GM06990 (cell line): ENCODE data around the gene PSMB9.
"Not testable (repeated sequence)": the region's sequence is repeated elsewhere in the genome, so short reads cannot be mapped to it uniquely, and the experiment has no call there.

Experiments used
- DNase-seq: peaks from one replicate; pipeline ENCODE4 v3.0.0-alpha.2; 2011; ENCODE audit not compliant: insufficient read length; ENCODE audit errors: extremely low read depth
- H3K27me3 ChIP-seq: replicated peaks from 2 replicates; pipeline ENCODE4 v1.6.0; 2011; ENCODE audit warnings: low read length; ENCODE audit not compliant: control insufficient read depth, insufficient read depth
- H3K36me3 ChIP-seq: 2 replicates; pipeline ENCODE4 v1.5.1; 2011; ENCODE audit warnings: low read length; ENCODE audit not compliant: control insufficient read depth, insufficient read depth
- H3K4me3 ChIP-seq: replicated peaks from 2 replicates; pipeline ENCODE4 v1.5.1; 2011; ENCODE audit warnings: low read depth, mild to moderate bottlenecking, control low read depth, low read length
- CTCF ChIP-seq: IDR thresholded peaks from 2 replicates; pipeline ENCODE4 v1.5.1; 2011; ENCODE audit warnings: low read length, control low read depth, mild to moderate bottlenecking, inconsistent platforms; ENCODE audit not compliant: insufficient read depth, poor library complexity, severe bottlenecking

PSMB9 gene

GRCh38 chr6:32853541-32854375 lies at the start of gene PSMB9, which contains the start of gene TAP1:
Gene PSMB9, plus strand, starts transcription at chr6:32854192. Its CDS starts 38 bp downstream, at chr6:32854230.
Gene TAP1, minus strand, starts transcription at chr6:32853704. Its CDS starts 68 bp downstream, at chr6:32853636.
- no peaks in the 10 kb centered on the region for H3K27me3 ChIP-seq

GRCh38 chr6:32805404-32805803 lies 48.6 kb upstream of the PSMB9 start:
- H3K4me3 ChIP-seq, H3K27me3 ChIP-seq, H3K36me3 ChIP-seq, DNase-seq: not testable (repeated sequence)

More at GRCh38 chr6:32853541-32854375, at the start of gene PSMB9, which contains the start of gene TAP1:
- peak; percentile 97 for DNase-seq
- H3K4me3 ChIP-seq = peak within 1 kb of the TSS; percentile 96
- peaks cover 30% of the 10 kb centered on the region for H3K36me3 ChIP-seq
- peak; percentile 78 for TF ChIP-seq CTCF

DNA sequence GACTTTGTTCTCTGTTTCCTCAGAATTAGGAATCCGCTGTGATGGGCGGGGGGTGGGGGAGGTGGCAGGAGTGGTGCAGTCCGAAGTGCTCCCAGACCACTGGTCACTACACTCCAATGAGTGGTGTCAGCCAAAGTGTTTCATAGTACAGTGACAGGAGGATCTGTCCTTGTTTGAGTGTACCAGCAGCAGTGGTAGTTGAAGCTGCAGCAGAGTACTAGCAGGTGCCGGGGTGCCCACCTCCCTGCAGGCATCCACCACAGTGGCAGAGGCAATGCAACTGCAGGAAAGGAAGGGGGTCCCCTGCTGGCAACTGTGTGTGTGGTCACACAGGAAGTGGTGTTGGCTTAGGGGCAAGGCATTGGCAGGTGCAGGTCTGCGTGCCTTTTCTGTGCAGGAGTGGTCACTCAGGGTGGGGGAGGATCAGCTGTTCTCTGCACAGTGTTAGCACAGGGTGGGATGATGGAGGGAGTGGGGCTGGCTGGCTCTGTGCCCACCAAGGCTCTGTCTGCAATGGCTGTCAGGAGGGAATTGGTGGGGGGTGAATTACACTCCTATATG lies 46.9 kb upstream of the PSMB9 start:
- no peaks in the 10 kb centered on the region for H3K27me3 ChIP-seq
- no peak for TF ChIP-seq CTCF
- H3K4me3 ChIP-seq = no peak overlapping the region
- H3K36me3 ChIP-seq = peaks cover 6% of the 10 kb centered on the region
- no peak for DNase-seq

GRCh38 chr6:32809171-32809570 lies 44.8 kb upstream of the PSMB9 start:
- no peak for TF ChIP-seq CTCF
- Histone ChIP-seq H3K36me3 (peaks cover 13% of the 10 kb centered on the region), H3K4me3 (no peak overlapping the region), H3K27me3 (no peaks in the 10 kb centered on the region)
- DNase-seq = no peak

DNA sequence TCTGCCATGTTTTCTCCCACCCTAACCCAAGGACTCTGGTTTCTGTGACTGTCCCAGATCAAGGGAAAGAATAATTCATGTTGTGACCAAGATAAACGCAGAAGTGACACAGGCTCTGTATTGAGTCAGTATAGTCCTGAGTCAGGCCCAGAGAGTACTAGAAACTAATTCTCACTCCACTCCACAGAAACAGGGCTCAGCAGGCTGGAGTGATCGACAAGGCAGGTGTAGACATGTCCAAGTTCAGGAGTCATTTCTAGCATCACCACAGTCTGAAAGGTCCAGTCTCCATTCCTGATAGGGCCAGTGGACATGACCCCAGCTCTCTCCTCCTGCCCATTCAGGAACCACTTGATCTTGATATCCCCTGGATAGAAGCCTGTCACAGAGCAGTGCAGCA lies 39.8 kb upstream of the PSMB9 start:
- Histone ChIP-seq H3K36me3 (peaks cover 8% of the 10 kb centered on the region; the same call in 1 of the 2 replicates), H3K4me3 (peak overlapping the region; percentile 78), H3K27me3 (no peaks in the 10 kb centered on the region)
- DNase-seq = no peak
- no peak for TF ChIP-seq CTCF

DNA sequence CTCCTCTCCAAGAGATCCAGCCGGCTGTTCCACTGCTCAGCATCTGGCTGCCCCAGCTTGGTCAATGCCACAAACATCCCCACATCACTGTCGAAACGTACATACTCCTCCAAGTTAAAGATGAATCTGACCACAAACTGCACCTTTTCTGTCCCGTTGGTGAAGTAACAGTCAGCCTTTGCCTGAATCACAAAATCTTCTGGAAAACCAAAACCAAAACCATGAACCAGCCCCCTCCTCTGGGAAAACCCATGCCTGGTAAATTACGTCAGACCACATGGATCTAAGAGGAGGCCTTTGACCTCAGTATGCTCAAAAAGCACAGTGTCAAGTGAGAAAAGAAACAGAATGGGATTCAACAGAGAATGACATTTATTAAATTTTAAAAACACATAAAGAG lies 38.9 kb upstream of the PSMB9 start:
- peaks cover 8% of the 10 kb centered on the region; the same call in 1 of the 2 replicates for H3K36me3 ChIP-seq
- DNase-seq = no peak
- H3K4me3 ChIP-seq = peak overlapping the region; percentile 78
- TF ChIP-seq CTCF = no peak
- H3K27me3 ChIP-seq = no peaks in the 10 kb centered on the region
